IMR-90 (cell line): ENCODE data around the gene MEGF11. TPM values are rescaled to one million over a fixed set of nuclear protein-coding genes. Genes with fewer than 3 reads are reported as not detected.

Experiments
- ATAC-seq: fragments of 200-7000 bp; cut with Tn5 transposase; 2 replicates; pipeline ENCODE4 v1.9.1; 2020; ENCODE audit warnings: low read depth, mild to moderate bottlenecking, moderate library complexity
- BruUV-seq: library from RNA; stranded (reverse); fragments of 400-500 nt; replicated peaks from 2 replicates; lab custom pipeline; 2021; lab: Mats Ljungman, UMichigan
- CTCF ChIA-PET: fragments of 300-600 bp; formaldehyde crosslinking; extraction: SDS; loops from one replicate; lab custom pipeline; 2021; ENCODE audit warnings: antibody characterized with exemption; lab: Yijun Ruan, JAX
- POLR2A ChIA-PET: fragments of 300-600 bp; sonication (Branson Sonifier 250); formaldehyde crosslinking; loops from one replicate; lab custom pipeline; 2022; ENCODE audit warnings: antibody characterized with exemption; ENCODE audit not compliant: unreplicated experiment; lab: Charles Lee
- DNase-seq: peaks from one replicate; pipeline ENCODE4 v3.0.0; 2013
- H2AFZ ChIP-seq: replicated peaks from 2 replicates; pipeline ENCODE3; 2013; ENCODE audit warnings: low read length, mild to moderate bottlenecking; ENCODE audit not compliant: poor library complexity
- H2AK5ac ChIP-seq: 2 replicates; pipeline ENCODE4 v1.6.1; 2013; ENCODE audit warnings: low read depth, low read length, inconsistent platforms
- H2AK9ac ChIP-seq: replicated peaks from 2 replicates; pipeline ENCODE3; 2013; ENCODE audit warnings: mild to moderate bottlenecking, low read depth, low read length, moderate library complexity; ENCODE audit not compliant: poor library complexity
- H2BK120ac ChIP-seq: 2 replicates; pipeline ENCODE4 v1.6.1; 2013; ENCODE audit warnings: low read depth, low read length, inconsistent platforms
- H2BK15ac ChIP-seq: 3 replicates; pipeline ENCODE4 v1.6.1; 2013; ENCODE audit warnings: low read depth, low read length, inconsistent platforms
- H2BK20ac ChIP-seq: 2 replicates; pipeline ENCODE4 v1.6.1; 2013; ENCODE audit warnings: low read depth, mild to moderate bottlenecking, inconsistent platforms, low read length, moderate library complexity
- H2BK5ac ChIP-seq: 2 replicates; pipeline ENCODE4 v1.6.1; 2013; ENCODE audit warnings: mild to moderate bottlenecking, low read depth, low read length, inconsistent platforms; ENCODE audit not compliant: poor library complexity, severe bottlenecking
- H3K14ac ChIP-seq: replicated peaks from 2 replicates; pipeline ENCODE4 v1.6.1; 2013; ENCODE audit warnings: low read depth, low read length, inconsistent platforms
- H3K18ac ChIP-seq: 2 replicates; pipeline ENCODE4 v1.6.1; 2013; ENCODE audit warnings: low read depth, low read length, control low read depth
- H3K23ac ChIP-seq: 2 replicates; pipeline ENCODE4 v1.6.1; 2013; ENCODE audit warnings: low read depth, low read length, inconsistent platforms
- H3K27ac ChIP-seq: 2 replicates; pipeline ENCODE4 v1.5.1; 2013; ENCODE audit warnings: mild to moderate bottlenecking, control low read depth, low read length; ENCODE audit not compliant: insufficient read depth
- H3K27me3 ChIP-seq: 2 replicates; pipeline ENCODE4 v1.6.1; 2013; ENCODE audit warnings: low read length; ENCODE audit not compliant: control insufficient read depth, insufficient read depth
- H3K36me3 ChIP-seq: 2 replicates; pipeline ENCODE4 v1.6.1; 2013; ENCODE audit warnings: low read length, mixed read lengths; ENCODE audit not compliant: control insufficient read depth, insufficient read depth
- H3K4ac ChIP-seq: 2 replicates; pipeline ENCODE4 v1.6.1; 2013; ENCODE audit warnings: low read depth, low read length, inconsistent platforms
- H3K4me1 ChIP-seq: 2 replicates; pipeline ENCODE4 v1.6.1; 2013; ENCODE audit warnings: low read length, mixed read lengths; ENCODE audit not compliant: control insufficient read depth, insufficient read depth
- H3K4me2 ChIP-seq: 2 replicates; pipeline ENCODE4 v1.6.1; 2013; ENCODE audit warnings: low read depth, mild to moderate bottlenecking, control low read depth, low read length, moderate library complexity
- H3K4me3 ChIP-seq: 2 replicates; pipeline ENCODE4 v1.5.1; 2013; ENCODE audit warnings: low read depth, mild to moderate bottlenecking, control low read depth, low read length, moderate library complexity; ENCODE audit not compliant: insufficient read depth
- H3K56ac ChIP-seq: 2 replicates; pipeline ENCODE4 v1.6.1; 2013; ENCODE audit warnings: low read length, inconsistent platforms; ENCODE audit not compliant: insufficient read depth; ENCODE audit errors: extremely low read depth
- H3K79me1 ChIP-seq, 2 experiments: 2 replicates each; pipeline ENCODE4 v1.6.1; 2013; ENCODE audit warnings: low read length in 2 of 2, inconsistent platforms in 1 of 2, low read depth in 1 of 2
- H3K9ac ChIP-seq: 2 replicates; pipeline ENCODE4 v1.6.1; 2013; ENCODE audit warnings: low read depth, low read length, control low read depth
- H3K9me1 ChIP-seq: 2 replicates; pipeline ENCODE4 v1.6.1; 2013; ENCODE audit warnings: low read length, inconsistent platforms; ENCODE audit not compliant: insufficient read depth
- H3K9me3 ChIP-seq: 2 replicates; pipeline ENCODE4 v1.6.1; 2013; ENCODE audit warnings: low read length; ENCODE audit not compliant: control insufficient read depth, insufficient read depth
- H4K20me1 ChIP-seq: 2 replicates; pipeline ENCODE4 v1.6.1; 2013; ENCODE audit warnings: low read length, inconsistent platforms; ENCODE audit not compliant: insufficient read depth
- H4K5ac ChIP-seq: 2 replicates; pipeline ENCODE4 v1.6.1; 2013; ENCODE audit warnings: mild to moderate bottlenecking, low read depth, low read length, control low read depth
- H4K8ac ChIP-seq, 2 experiments: 2 replicates each; pipeline ENCODE4 v1.6.1; 2013; ENCODE audit warnings: low read depth in 2 of 2, low read length in 2 of 2, control low read depth in 1 of 2, inconsistent platforms in 1 of 2
- H4K91ac ChIP-seq: 2 replicates; pipeline ENCODE4 v1.6.1; 2013; ENCODE audit warnings: low read depth, low read length, inconsistent platforms; ENCODE audit not compliant: insufficient read depth
- BHLHE40 ChIP-seq: fragments of 150-350 bp; IDR thresholded peaks from 2 replicates; pipeline ENCODE4 v1.6.1; 2016; ENCODE audit warnings: mild to moderate bottlenecking, low read depth, low read length
- CEBPB ChIP-seq: IDR thresholded peaks from 2 replicates; pipeline ENCODE4 v1.6.1; 2012; ENCODE audit warnings: low read depth, low read length, improper control_type of control experiment
- CHD1 ChIP-seq: IDR thresholded peaks from 2 replicates; pipeline ENCODE4 v1.6.1; 2012; ENCODE audit warnings: low read depth, low read length, improper control_type of control experiment
- FOS ChIP-seq: fragments of 150-350 bp; IDR thresholded peaks from 2 replicates; pipeline ENCODE4 v1.6.1; 2016; ENCODE audit warnings: low read depth, low read length
- MAFK ChIP-seq: IDR thresholded peaks from 2 replicates; pipeline ENCODE4 v1.6.1; 2012; ENCODE audit warnings: low read depth, low read length, improper control_type of control experiment
- MAZ ChIP-seq: IDR thresholded peaks from 2 replicates; pipeline ENCODE4 v1.6.1; 2012; ENCODE audit warnings: low read depth, mild to moderate bottlenecking, low read length, improper control_type of control experiment, moderate library complexity, borderline replicate concordance
- MXI1 ChIP-seq: IDR thresholded peaks from 2 replicates; pipeline ENCODE4 v1.6.1; 2012; ENCODE audit warnings: low read depth, mild to moderate bottlenecking, low read length, moderate library complexity, borderline replicate concordance
- NFE2L2 ChIP-seq: fragments of 150-350 bp; IDR thresholded peaks from 2 replicates; pipeline ENCODE4 v1.6.1; 2016; ENCODE audit warnings: low read depth, mild to moderate bottlenecking, low read length
- POLR2A ChIP-seq: IDR thresholded peaks from 2 replicates; pipeline ENCODE4 v1.6.1; 2012; ENCODE audit warnings: mild to moderate bottlenecking, low read depth, low read length
- RAD21 ChIP-seq: IDR thresholded peaks from 2 replicates; pipeline ENCODE4 v1.6.1; 2012; ENCODE audit warnings: low read length, improper control_type of control experiment
- RCOR1 ChIP-seq: IDR thresholded peaks from 2 replicates; pipeline ENCODE4 v1.6.1; 2012; ENCODE audit warnings: mild to moderate bottlenecking, low read length, improper control_type of control experiment; ENCODE audit not compliant: insufficient replicate concordance
- RFX5 ChIP-seq: IDR thresholded peaks from 2 replicates; pipeline ENCODE4 v1.8.0; 2012; ENCODE audit warnings: low read depth, mild to moderate bottlenecking, low read length, moderate library complexity
- SMC3 ChIP-seq: fragments of 150-350 bp; IDR thresholded peaks from 2 replicates; pipeline ENCODE4 v1.6.1; 2016; ENCODE audit warnings: low read depth, mild to moderate bottlenecking, antibody characterized with exemption, low read length, moderate library complexity
- WGBS, 2 experiments: methylation state at CpG; one replicate each; pipeline versions ENCODE4 v1.1.5 to v1.1.7; 2013; ENCODE audit warnings: missing lambda C conversion rate in 2 of 2; ENCODE audit not compliant: insufficient read length in 1 of 2; ENCODE audit errors: extremely low coverage in 2 of 2; 5-methylcytosine and 5-hydroxymethylcytosine counted together
- dilution Hi-C: fragments of 300-500 bp; cut with HindIII; formaldehyde crosslinking; loops from one replicate; pipeline ENCODE4 v1.14.3; 2018; ENCODE audit warnings: low sequenced_read_pairs; ENCODE audit not compliant: unreplicated experiment
- in situ Hi-C: fragments of 300-500 bp; cut with MboI; formaldehyde crosslinking; loops from 3 replicates; pipeline ENCODE4 v1.14.3; 2019; ENCODE audit warnings: low sequenced_read_pairs, inconsistent platforms, mixed read lengths
- intact Hi-C: fragments of 100-400 bp; cut with micrococcal nuclease; formaldehyde crosslinking; loops from 2 replicates; pipeline ENCODE4 v1.10.0; 2022
- polyA plus RNA-seq, 3 experiments: library from polyadenylated mRNA; depleted of rRNA; stranded (reverse); fragments of >200 nt; gene quantifications; 2 replicates each; pipeline ENCODE4 v1.2.3, GENCODE V29; 2012; ENCODE audit warnings: low replicate concordance in 1 of 3
- total RNA-seq: library from RNA; depleted of rRNA; stranded (reverse); fragments of >200 nt; gene quantifications from 2 replicates; pipeline ENCODE4 v1.2.3, GENCODE V29; 2012
- TF ChIP-seq, protein P1 (sequence below): conservative IDR thresholded peaks from 2 replicates; pipeline ENCODE4 v1.5.1; 2012; ENCODE audit warnings: mild to moderate bottlenecking, low read depth, low read length, improper control_type of control experiment
- TF ChIP-seq, protein P2 (sequence below): fragments of 150-350 bp; IDR thresholded peaks from 2 replicates; pipeline ENCODE4 v1.6.1; 2017; ENCODE audit warnings: mild to moderate bottlenecking, antibody characterized with exemption, low read length, low read depth
- TF ChIP-seq, protein P3 (sequence below): fragments of 150-350 bp; IDR thresholded peaks from 2 replicates; pipeline ENCODE4 v1.6.1; 2016; ENCODE audit warnings: low read depth, mild to moderate bottlenecking, low read length, moderate library complexity, borderline replicate concordance

Gene MEGF11
- total and polyA plus RNA-seq, 2 of the 4 experiments (the other 2 are of a cell fraction) = not detected

DNA sequence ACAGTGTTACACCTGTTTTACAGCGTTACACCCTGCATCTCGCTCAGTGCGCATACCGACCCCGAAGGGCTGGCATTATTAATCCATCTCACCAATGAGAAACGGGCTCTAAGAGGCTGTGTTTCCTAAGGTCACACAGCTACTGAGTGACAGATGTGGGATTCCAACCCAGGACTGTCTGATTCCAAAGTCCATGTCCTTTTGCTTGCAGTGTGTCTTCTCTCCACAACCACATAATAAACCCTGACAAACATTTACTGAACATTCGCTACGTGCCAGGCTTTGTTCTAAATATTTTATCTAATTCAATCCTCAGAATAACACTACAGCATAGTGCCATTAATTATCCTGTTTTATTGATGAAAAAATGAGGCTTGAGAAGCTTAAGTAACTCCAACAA is 305.2 kb downstream of the MEGF11 start:
- Histone ChIP-seq H3K9me1 (peaks cover 3% of the 10 kb centered on the region; the same call in 1 of the 2 replicates), H3K27ac (no peak overlapping the region), H3K23ac (no peak overlapping the region), H3K18ac (no peak overlapping the region), H3K27me3 (peaks cover 24% of the 10 kb centered on the region), H4K91ac (no peak overlapping the region), H3K9ac (no peak overlapping the region), H3K4me1 (no peaks in the 10 kb centered on the region), H3K36me3 (no peaks in the 10 kb centered on the region), H4K20me1 (no peaks in the 10 kb centered on the region), H3K79me1 (no peaks in the 10 kb centered on the region), H2BK120ac (no peak overlapping the region), H2BK15ac (no peak overlapping the region), H2AK9ac (no peak overlapping the region), H3K4me2 (no peak overlapping the region), H4K5ac (no peak overlapping the region), H2AFZ (no peak overlapping the region), H3K4me3 (no peak overlapping the region), H3K4ac (no peak overlapping the region), H2BK5ac (no peak overlapping the region), H3K56ac (no peak overlapping the region), H3K14ac (no peak overlapping the region), H2AK5ac (no peak overlapping the region), H3K9me3 (no peaks in the 10 kb centered on the region), H4K8ac (no peak overlapping the region), H2BK20ac (no peak overlapping the region)
- intact Hi-C loops (no loop called here), dilution Hi-C loops (no loop called here), in situ Hi-C loops (no loop called here)
- ChIA-PET POLR2A (interaction anchor here (0.7 kb wide), 1 partner anchor 45 kb away, joined by 12 read pairs; no protein-coding TSS in a partner anchor), CTCF (no interaction called here)
- DNase-seq (no peak), ATAC-seq (no peak)
- no TSS peak for BruUV-seq
- TF ChIP-seq RAD21 (no peak), MAZ (no peak), FOS (no peak), RCOR1 (no peak), MAFK (no peak), RFX5 (no peak), POLR2A (no peak), SMC3 (no peak), BHLHE40 (no peak), NFE2L2 (no peak), CEBPB (no peak), CHD1 (no peak), MXI1 (no peak)
- TF ChIP-seq, protein P1, sequence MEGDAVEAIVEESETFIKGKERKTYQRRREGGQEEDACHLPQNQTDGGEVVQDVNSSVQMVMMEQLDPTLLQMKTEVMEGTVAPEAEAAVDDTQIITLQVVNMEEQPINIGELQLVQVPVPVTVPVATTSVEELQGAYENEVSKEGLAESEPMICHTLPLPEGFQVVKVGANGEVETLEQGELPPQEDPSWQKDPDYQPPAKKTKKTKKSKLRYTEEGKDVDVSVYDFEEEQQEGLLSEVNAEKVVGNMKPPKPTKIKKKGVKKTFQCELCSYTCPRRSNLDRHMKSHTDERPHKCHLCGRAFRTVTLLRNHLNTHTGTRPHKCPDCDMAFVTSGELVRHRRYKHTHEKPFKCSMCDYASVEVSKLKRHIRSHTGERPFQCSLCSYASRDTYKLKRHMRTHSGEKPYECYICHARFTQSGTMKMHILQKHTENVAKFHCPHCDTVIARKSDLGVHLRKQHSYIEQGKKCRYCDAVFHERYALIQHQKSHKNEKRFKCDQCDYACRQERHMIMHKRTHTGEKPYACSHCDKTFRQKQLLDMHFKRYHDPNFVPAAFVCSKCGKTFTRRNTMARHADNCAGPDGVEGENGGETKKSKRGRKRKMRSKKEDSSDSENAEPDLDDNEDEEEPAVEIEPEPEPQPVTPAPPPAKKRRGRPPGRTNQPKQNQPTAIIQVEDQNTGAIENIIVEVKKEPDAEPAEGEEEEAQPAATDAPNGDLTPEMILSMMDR = no peak
- TF ChIP-seq, protein P2, sequence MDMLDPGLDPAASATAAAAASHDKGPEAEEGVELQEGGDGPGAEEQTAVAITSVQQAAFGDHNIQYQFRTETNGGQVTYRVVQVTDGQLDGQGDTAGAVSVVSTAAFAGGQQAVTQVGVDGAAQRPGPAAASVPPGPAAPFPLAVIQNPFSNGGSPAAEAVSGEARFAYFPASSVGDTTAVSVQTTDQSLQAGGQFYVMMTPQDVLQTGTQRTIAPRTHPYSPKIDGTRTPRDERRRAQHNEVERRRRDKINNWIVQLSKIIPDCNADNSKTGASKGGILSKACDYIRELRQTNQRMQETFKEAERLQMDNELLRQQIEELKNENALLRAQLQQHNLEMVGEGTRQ = no peak
- TF ChIP-seq, protein P3, sequence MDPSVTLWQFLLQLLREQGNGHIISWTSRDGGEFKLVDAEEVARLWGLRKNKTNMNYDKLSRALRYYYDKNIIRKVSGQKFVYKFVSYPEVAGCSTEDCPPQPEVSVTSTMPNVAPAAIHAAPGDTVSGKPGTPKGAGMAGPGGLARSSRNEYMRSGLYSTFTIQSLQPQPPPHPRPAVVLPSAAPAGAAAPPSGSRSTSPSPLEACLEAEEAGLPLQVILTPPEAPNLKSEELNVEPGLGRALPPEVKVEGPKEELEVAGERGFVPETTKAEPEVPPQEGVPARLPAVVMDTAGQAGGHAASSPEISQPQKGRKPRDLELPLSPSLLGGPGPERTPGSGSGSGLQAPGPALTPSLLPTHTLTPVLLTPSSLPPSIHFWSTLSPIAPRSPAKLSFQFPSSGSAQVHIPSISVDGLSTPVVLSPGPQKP = no peak
- WGBS, 2 experiments = 43% methylated on average over 6 of the region's 8 CpGs; no CpG with 5 or more reads in 1 of the 2 experiments
